Ovary (tissue), 3 donors: ENCODE data around the gene EFCC1.

Experiments
- CTCF ChIP-seq, 3 donors: fragments of 450-650 bp in 2 of 3; fragments of 200-600 bp in 1 of 3; IDR thresholded peaks; one replicate each; pipeline versions ENCODE4 v1.5.1 to v1.8.0; 2016 to 2022; ENCODE audit warnings: antibody characterized with exemption in 3 of 3, mild to moderate bottlenecking in 1 of 3
- POLR2A ChIP-seq: fragments of 450-650 bp; IDR thresholded peaks from one replicate; pipeline ENCODE4 v1.6.1; 2017; ENCODE audit warnings: antibody characterized with exemption, mild to moderate bottlenecking, moderate library complexity
- donor health status: DM: no; HTN: no; CAD: no.

GRCh38 chr3:129065720-129066073 is 64.6 kb downstream of the EFCC1 start:
- no peak for TF ChIP-seq POLR2A
- TF ChIP-seq CTCF (IDR thresholded peaks at IDR 0.05), result no peak
